Nephron progenitor cell (in vitro differentiated cells): Measurements from ENCODE around the gene SERPINA4.

Experiments
- DNase-seq: peaks from one replicate; pipeline ENCODE4 v3.0.0; 2021
- H3K27ac Mint-ChIP-seq: 2 replicates; pipeline ENCODE4 v1.8.0; 2021; ENCODE audit warnings: mild to moderate bottlenecking, moderate library complexity, mixed read lengths
- H3K27me3 Mint-ChIP-seq: 2 replicates; pipeline ENCODE4 v1.8.0; 2021; ENCODE audit warnings: mild to moderate bottlenecking, low read depth, mixed read lengths; ENCODE audit not compliant: poor library complexity
- H3K36me3 Mint-ChIP-seq: 2 replicates; pipeline ENCODE4 v1.8.0; 2021; ENCODE audit warnings: low read depth, mixed read lengths
- H3K4me1 Mint-ChIP-seq: 2 replicates; pipeline ENCODE4 v1.8.0; 2021; ENCODE audit warnings: mixed read lengths
- H3K4me3 Mint-ChIP-seq: 2 replicates; pipeline ENCODE4 v1.8.0; 2021; ENCODE audit warnings: mild to moderate bottlenecking, moderate library complexity, mixed read lengths
- H3K9me3 Mint-ChIP-seq: 2 replicates; pipeline ENCODE4 v1.8.0; 2021; ENCODE audit warnings: mild to moderate bottlenecking, moderate library complexity, mixed read lengths
- CTCF ChIP-seq: fragments of 200-600 bp; sonication (generic); IDR thresholded peaks from 2 replicates; pipeline ENCODE4 v1.5.0; 2021; ENCODE audit warnings: antibody characterized with exemption

The SERPINA4 gene

GRCh38 chr14:94584591-94585280 is 23.5 kb downstream of the SERPINA4 start:
- peaks cover 10% of the 10 kb centered on the region for H3K27me3 Mint-ChIP-seq
- DNase-seq: no peak
- no peaks in the 10 kb centered on the region for H3K9me3 Mint-ChIP-seq
- no peak overlapping the region for H3K27ac Mint-ChIP-seq
- no peak overlapping the region for H3K4me3 Mint-ChIP-seq
- no peak for TF ChIP-seq CTCF
- H3K36me3 Mint-ChIP-seq: no peaks in the 10 kb centered on the region
- H3K4me1 Mint-ChIP-seq: peaks cover 6% of the 10 kb centered on the region

- no peaks in the 10 kb centered on the region for H3K9me3 Mint-ChIP-seq
- no peak for TF ChIP-seq CTCF
- H3K27me3 Mint-ChIP-seq: peaks cover 6% of the 10 kb centered on the region
- H3K4me1 Mint-ChIP-seq: peaks cover 1% of the 10 kb centered on the region
- DNase-seq: no peak
- H3K27ac Mint-ChIP-seq: no peak overlapping the region
- H3K36me3 Mint-ChIP-seq: no peaks in the 10 kb centered on the region
- no peak overlapping the region for H3K4me3 Mint-ChIP-seq
Measured at GRCh38 chr14:94586635-94587034, 25.4 kb downstream of the SERPINA4 start.

- Mint-ChIP-seq H3K27ac (no peak overlapping the region), H3K4me1 (no peaks in the 10 kb centered on the region), H3K4me3 (no peak overlapping the region), H3K9me3 (no peaks in the 10 kb centered on the region), H3K27me3 (peaks cover 7% of the 10 kb centered on the region), H3K36me3 (no peaks in the 10 kb centered on the region)
- no peak for DNase-seq
- TF ChIP-seq CTCF: no peak
Measured at GRCh38 chr14:94588311-94588710, 27.1 kb downstream of the SERPINA4 start.

GRCh38 chr14:94591073-94591472 is 29.8 kb downstream of the SERPINA4 start:
- peaks cover 19% of the 10 kb centered on the region for H3K4me1 Mint-ChIP-seq
- H3K9me3 Mint-ChIP-seq: no peaks in the 10 kb centered on the region
- no peak for DNase-seq
- H3K27me3 Mint-ChIP-seq: peaks cover 11% of the 10 kb centered on the region
- H3K36me3 Mint-ChIP-seq: no peaks in the 10 kb centered on the region
- no peak overlapping the region for H3K27ac Mint-ChIP-seq
- no peak for TF ChIP-seq CTCF
- H3K4me3 Mint-ChIP-seq: no peak overlapping the region

- no peak overlapping the region for H3K27ac Mint-ChIP-seq
- DNase-seq: no peak
- H3K4me3 Mint-ChIP-seq: no peak overlapping the region
- no peaks in the 10 kb centered on the region for H3K9me3 Mint-ChIP-seq
- no peak for TF ChIP-seq CTCF
- peaks cover 19% of the 10 kb centered on the region for H3K4me1 Mint-ChIP-seq
- no peaks in the 10 kb centered on the region for H3K36me3 Mint-ChIP-seq
- H3K27me3 Mint-ChIP-seq: peaks cover 14% of the 10 kb centered on the region
Measured at GRCh38 chr14:94591871-94592270, 30.6 kb downstream of the SERPINA4 start.

- Mint-ChIP-seq H3K4me1 (peaks cover 19% of the 10 kb centered on the region), H3K4me3 (no peak overlapping the region), H3K9me3 (no peaks in the 10 kb centered on the region), H3K36me3 (no peaks in the 10 kb centered on the region), H3K27ac (no peak overlapping the region), H3K27me3 (peaks cover 14% of the 10 kb centered on the region)
- TF ChIP-seq CTCF: no peak
- no peak for DNase-seq
Measured at GRCh38 chr14:94592457-94592856, 31.2 kb downstream of the SERPINA4 start.
